Vagina (tissue), 2 donors: ENCODE data around the gene SLC27A2. TPM values are rescaled to one million over a fixed set of nuclear protein-coding genes. Genes with fewer than 3 reads are reported as not detected.

Experiments
- DNase-seq, 2 donors: peaks; one replicate each; pipeline ENCODE4 v3.0.0-alpha.2; 2017; ENCODE audit errors: extremely low spot score in 2 of 2
- H3K27ac ChIP-seq: fragments of 200-600 bp; sonication (generic); one replicate; pipeline ENCODE4 v1.5.1; 2019
- H3K27me3 ChIP-seq: fragments of 200-600 bp; sonication (generic); one replicate; pipeline ENCODE4 v1.5.1; 2019
- H3K36me3 ChIP-seq, 2 donors: fragments of 200-600 bp; sonication (generic); one replicate each; pipeline ENCODE4 v1.5.1; 2017 to 2019
- H3K4me1 ChIP-seq: fragments of 200-600 bp; sonication (generic); one replicate; pipeline ENCODE4 v1.5.1; 2019
- H3K4me3 ChIP-seq, 2 donors: fragments of 200-600 bp; sonication (generic); 1 replicate in 1 of 2; 2 replicates in 1 of 2; pipeline ENCODE4 v1.5.1; 2016 to 2019
- H3K9me3 ChIP-seq: fragments of 200-600 bp; sonication (generic); one replicate; pipeline ENCODE4 v1.5.1; 2019
- CTCF ChIP-seq, 3 experiments: fragments of 450-650 bp in 2 of 3; fragments of 200-600 bp in 1 of 3; sonication (generic) in 1 of 3; IDR thresholded peaks; one replicate each; pipeline ENCODE4 v1.5.1; 2017 to 2019; ENCODE audit warnings: antibody characterized with exemption in 3 of 3, mild to moderate bottlenecking in 2 of 3, moderate library complexity in 2 of 3
- POLR2A ChIP-seq, 2 donors: fragments of 450-650 bp; IDR thresholded peaks; one replicate each; pipeline ENCODE4 v1.6.1; 2017; ENCODE audit warnings: antibody characterized with exemption in 2 of 2, mild to moderate bottlenecking in 2 of 2, moderate library complexity in 2 of 2
- POLR2AphosphoS5 ChIP-seq, 2 donors: sonication (generic); formaldehyde crosslinking; IDR thresholded peaks; one replicate each; pipeline ENCODE4 v1.9.0; 2017; ENCODE audit warnings: antibody characterized with exemption in 2 of 2, mild to moderate bottlenecking in 2 of 2, low read depth in 1 of 2; ENCODE audit not compliant: insufficient read depth in 1 of 2
- intact Hi-C: fragments of 100-400 bp; cut with DNase I; formaldehyde crosslinking; loops from one replicate; pipeline ENCODE4 v1.15.1; 2023
- small RNA-seq: library from RNA; depleted of rRNA; stranded (forward); fragments of <200 nt; gene quantifications from one replicate; pipeline ENCODE3, GENCODE V24; 2016
- total RNA-seq: library from RNA; depleted of rRNA; stranded (reverse); fragments of >200 nt; gene quantifications from one replicate; pipeline ENCODE4 v1.2.3, GENCODE V29; 2016

Gene SLC27A2
- total RNA-seq, 1 donor from 2014 or later, result 3.2 TPM

GRCh38 chr15:50281427-50281826 lies 99.4 kb downstream of the SLC27A2 start:
- no peak overlapping the region for H3K4me3 ChIP-seq
- no peaks in the 10 kb centered on the region for H3K9me3 ChIP-seq
- H3K36me3 ChIP-seq, result peaks cover 0 to 9% of the 10 kb centered on the region in 2 donors
- no peaks in the 10 kb centered on the region for H3K27me3 ChIP-seq
- TF ChIP-seq POLR2A (IDR thresholded peaks at IDR 0.05), result no peak
- no peak for TF ChIP-seq CTCF (IDR thresholded peaks at IDR 0.05)
- TF ChIP-seq POLR2AphosphoS5 (IDR thresholded peaks at IDR 0.05; ENCODE audit: insufficient read depth in 1 of 2, low read depth in 1 of 2), result no peak
- intact Hi-C loops, result no loop called here
- no peaks in the 10 kb centered on the region for H3K4me1 ChIP-seq
- no peak overlapping the region for H3K27ac ChIP-seq
- DNase-seq, result no peak

Small RNAs within 50 kb of the gene (small RNA-seq; reads per million reads assigned to genes)
- gene RF00019, result not detected

Other genes with a start within 250 kb of the SLC27A2 start
- gene ATP8B4, start 63.0 kb upstream of the SLC27A2 start, total RNA-seq, result 9.8 TPM
- 0.49 TPM for gene HDC, start 83.5 kb downstream of the SLC27A2 start, total RNA-seq
- gene GABPB1, start 173.0 kb downstream of the SLC27A2 start, total RNA-seq, result 13.3 TPM
- 33.9 TPM for gene USP8, start 242.2 kb downstream of the SLC27A2 start, total RNA-seq